GM12878 (cell line): ENCODE measurements around the gene LHFPL2. TPM values are rescaled to one million over a fixed set of nuclear protein-coding genes. Genes with fewer than 3 reads are reported as not detected.

Source experiments
- ATAC-seq: fragments of 200-7000 bp; cut with Tn5 transposase; 3 replicates; pipeline ENCODE4 v1.9.1; 2020; ENCODE audit warnings: mild to moderate bottlenecking, moderate library complexity
- BruUV-seq: library from RNA; stranded (reverse); fragments of 400-500 nt; replicated peaks from 2 replicates; lab custom pipeline; 2021; lab: Mats Ljungman, UMichigan
- CTCF ChIA-PET: fragments of 300-600 bp; sonication (Branson Sonifier 250); formaldehyde crosslinking; extraction: SDS; loops from one replicate; lab custom pipeline; 2021; ENCODE audit warnings: inconsistent platforms; lab: Yijun Ruan, JAX
- POLR2A ChIA-PET: fragments of 350-600 bp; formaldehyde crosslinking; extraction: SDS; loops from one replicate; lab custom pipeline; 2021; ENCODE audit warnings: inconsistent platforms; lab: Charles Lee
- RAD21 ChIA-PET: fragments of 300-600 bp; sonication (Branson Sonifier 250); formaldehyde crosslinking; loops from one replicate; lab custom pipeline; 2023; ENCODE audit warnings: antibody characterized with exemption; ENCODE audit not compliant: unreplicated experiment; lab: Charles Lee
- SMC1A ChIA-PET: fragments of 300-600 bp; sonication (Branson Sonifier 250); formaldehyde crosslinking; loops from one replicate; lab custom pipeline; 2023; ENCODE audit not compliant: unreplicated experiment, uncharacterized antibody; lab: Charles Lee
- DNase-seq: peaks from one replicate; pipeline ENCODE4 v3.0.0-alpha.2; 2011; ENCODE audit warnings: low read depth, low spot score
- FAIRE-seq: peaks from 3 replicates; lab custom pipeline; 2011; peaks lifted over from hg19 to GRCh38; lab: Jason Lieb, UNC
- H2AFZ ChIP-seq: 2 replicates; pipeline ENCODE4 v1.6.0; 2011; ENCODE audit warnings: low read depth, low read length, control low read depth; ENCODE audit not compliant: control insufficient read depth
- H3K27ac ChIP-seq: 2 replicates; pipeline ENCODE4 v1.5.1; 2011; ENCODE audit warnings: control low read depth; ENCODE audit not compliant: control insufficient read depth, insufficient read depth
- H3K27me3 ChIP-seq, 2 experiments: replicated peaks in 1 of 2; 2 replicates each; pipeline versions ENCODE4 v1.6.0 to v1.6.1; 2011; ENCODE audit warnings: low read length in 1 of 2; ENCODE audit not compliant: control insufficient read depth in 2 of 2, insufficient read depth in 2 of 2
- H3K36me3 ChIP-seq, 2 experiments: 2 replicates each; pipeline ENCODE4 v1.5.1; 2011; ENCODE audit warnings: low read length in 1 of 2; ENCODE audit not compliant: control insufficient read depth in 2 of 2, insufficient read depth in 2 of 2
- H3K4me1 ChIP-seq: 2 replicates; pipeline ENCODE4 v1.6.1; 2011; ENCODE audit warnings: mild to moderate bottlenecking, low read length, moderate library complexity, mixed read lengths; ENCODE audit not compliant: control insufficient read depth, insufficient read depth
- H3K4me2 ChIP-seq: 2 replicates; pipeline ENCODE4 v1.6.0; 2011; ENCODE audit warnings: control low read depth; ENCODE audit not compliant: control insufficient read depth, insufficient read depth
- H3K4me3 ChIP-seq: fragments of 200-600 bp; sonication (generic); 2 replicates; pipeline ENCODE4 v1.5.1; 2016
- H3K79me2 ChIP-seq: 2 replicates; pipeline ENCODE4 v1.6.0; 2011; ENCODE audit warnings: low read length; ENCODE audit not compliant: control insufficient read depth, insufficient read depth
- H3K9ac ChIP-seq: 2 replicates; pipeline ENCODE4 v1.8.0; 2011; ENCODE audit warnings: low read length, control low read depth, mixed read lengths; ENCODE audit not compliant: control insufficient read depth, insufficient read depth
- H3K9me3 ChIP-seq: replicated peaks from 3 replicates; pipeline ENCODE4 v1.5.1; 2011; ENCODE audit warnings: mild to moderate bottlenecking, low read length; ENCODE audit not compliant: control insufficient read depth, insufficient read depth
- H4K20me1 ChIP-seq: 2 replicates; pipeline ENCODE4 v1.6.0; 2011; ENCODE audit not compliant: control insufficient read depth, insufficient read depth
- BMI1 ChIP-seq: fragments of 450-650 bp; IDR thresholded peaks from 2 replicates; pipeline ENCODE4 v1.6.1; 2016; ENCODE audit warnings: mild to moderate bottlenecking, moderate library complexity, borderline replicate concordance
- CUX1 ChIP-seq: IDR thresholded peaks from 2 replicates; pipeline ENCODE4 v1.6.1; 2012; ENCODE audit warnings: improper control_type of control experiment, low read depth, low read length; ENCODE audit not compliant: insufficient replicate concordance
- PAX5 ChIP-seq: IDR thresholded peaks from 2 replicates; pipeline ENCODE4 v1.6.1; 2011; ENCODE audit warnings: low read depth, low read length, borderline replicate concordance
- whole genome bisulfite sequencing: methylation state at CpG from one replicate; pipeline ENCODE4 v1.1.6; 2016; ENCODE audit warnings: low lambda C conversion rate; ENCODE audit not compliant: insufficient replicate concordance, insufficient coverage; ENCODE audit errors: missing lambda C conversion rate; 5-methylcytosine and 5-hydroxymethylcytosine counted together
- in situ Hi-C: fragments of 300-500 bp; cut with MboI; formaldehyde crosslinking; loops from 9 replicates; pipeline ENCODE4 v1.14.3; 2018; ENCODE audit warnings: mixed read lengths
- intact Hi-C: fragments of 100-400 bp; cut with micrococcal nuclease; formaldehyde crosslinking; loops from one replicate; pipeline ENCODE4 v1.14.2; 2022; ENCODE audit not compliant: unreplicated experiment
- polyA plus RNA-seq, 11 experiments: library from polyadenylated mRNA; depleted of rRNA in 4 of 11; unstranded in 6 of 11; stranded (reverse) in 5 of 11; fragments of >200 nt; fragmentation: Nextera tagmentation in 4 of 11; fragmentation: Illumina TruSeq in 1 of 11; extraction: Ambion mirVana in 4 of 11; extraction: Trizol in 1 of 11; gene quantifications; 1 replicate in 1 of 11; 2 replicates in 10 of 11; pipeline versions ENCODE4 v1.2.1 to v1.2.3, GENCODE V29; 2011 to 2016; ENCODE audit warnings: inconsistent platforms in 2 of 11, missing spikeins in 2 of 11, low read depth in 1 of 11
- total RNA-seq, 4 experiments: library from RNA; depleted of rRNA in 3 of 4; stranded (reverse); fragments of >200 nt in 3 of 4; fragmentation: Illumina TruSeq in 1 of 4; extraction: Trizol in 1 of 4; gene quantifications; 2 replicates each; pipeline versions ENCODE4 v1.2.1 to v1.2.3, GENCODE V29; 2013 to 2021
- TF ChIP-seq, protein P1 (sequence below): IDR thresholded peaks from 2 replicates; pipeline ENCODE4 v1.6.1; 2011; ENCODE audit warnings: low read depth, low read length, improper control_type of control experiment, borderline replicate concordance

The LHFPL2 gene
- total and polyA plus RNA-seq, 10 of the 15 experiments (the other 5 are each of a cell fraction or from before 2014, with no cell fraction given) = 4.1 to 21.8 (median 12.5) TPM

DNA sequence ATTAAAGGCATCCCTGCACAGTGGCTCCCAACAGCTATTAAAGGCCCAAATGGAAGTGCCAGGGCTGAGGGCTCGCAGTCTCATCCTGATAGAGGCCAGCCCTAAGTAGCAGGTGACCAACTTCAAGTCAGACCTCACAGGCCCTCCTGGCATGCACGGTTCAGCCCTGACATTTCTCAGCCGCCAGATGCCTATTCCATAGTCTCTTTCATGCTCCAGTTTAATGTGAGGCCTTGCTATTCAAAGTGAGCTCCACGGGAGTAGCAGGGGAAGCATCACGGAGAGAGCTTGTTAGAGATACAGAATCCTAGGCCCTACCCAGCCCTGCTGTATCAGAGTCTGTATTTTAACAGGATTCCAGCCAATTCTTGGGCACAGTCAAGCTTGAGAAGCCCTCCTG, 11.1 kb downstream of the LHFPL2 start:
- in situ Hi-C loops = no loop called here
- H3K27me3 ChIP-seq = no peaks in the 10 kb centered on the region
- ATAC-seq = no peak
- ChIA-PET POLR2A (interaction anchor here (0.6 to 1.0 kb wide), 4 partner anchors 10 to 37 kb away, joined by 3 to 4 read pairs (median 3); no protein-coding TSS in a partner anchor), CTCF (interaction anchor here (0.6 to 2.4 kb wide), 10 partner anchors 10 to 328 kb away, joined by 3 to 9 read pairs (median 4); no protein-coding TSS in a partner anchor), RAD21 (interaction anchor here (0.7 to 2.6 kb wide), 8 partner anchors 9 to 121 kb away, joined by 3 to 11 read pairs (median 4); partner anchors contain the start of gene LHFPL2), SMC1A (interaction anchor here (0.9 to 4.0 kb wide), 16 partner anchors 9 to 257 kb away, joined by 3 to 22 read pairs (median 4); no protein-coding TSS in a partner anchor)
- no peaks in the 10 kb centered on the region for H4K20me1 ChIP-seq
- intact Hi-C loops = no loop called here
- BruUV-seq = no TSS peak
- no peak for DNase-seq
- peaks cover 1 to 2% of the 10 kb centered on the region in 2 experiments; a peak in 2 of 4 replicates for H3K36me3 ChIP-seq
- peaks cover 22% of the 10 kb centered on the region for H3K79me2 ChIP-seq
- H3K27ac ChIP-seq = no peak overlapping the region
- WGBS = 96% methylated on average over 5 of the region's 5 CpGs
- H3K9me3 ChIP-seq = no peaks in the 10 kb centered on the region
- no peak overlapping the region for H3K9ac ChIP-seq
- no peak overlapping the region for H3K4me3 ChIP-seq
- no peak overlapping the region for H2AFZ ChIP-seq
- FAIRE-seq = no peak
- peaks cover 27% of the 10 kb centered on the region for H3K4me1 ChIP-seq
- no peak overlapping the region for H3K4me2 ChIP-seq
- TF ChIP-seq, protein P1, sequence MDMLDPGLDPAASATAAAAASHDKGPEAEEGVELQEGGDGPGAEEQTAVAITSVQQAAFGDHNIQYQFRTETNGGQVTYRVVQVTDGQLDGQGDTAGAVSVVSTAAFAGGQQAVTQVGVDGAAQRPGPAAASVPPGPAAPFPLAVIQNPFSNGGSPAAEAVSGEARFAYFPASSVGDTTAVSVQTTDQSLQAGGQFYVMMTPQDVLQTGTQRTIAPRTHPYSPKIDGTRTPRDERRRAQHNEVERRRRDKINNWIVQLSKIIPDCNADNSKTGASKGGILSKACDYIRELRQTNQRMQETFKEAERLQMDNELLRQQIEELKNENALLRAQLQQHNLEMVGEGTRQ = no peak
- TF ChIP-seq CUX1 = no peak
- no peak for TF ChIP-seq BMI1
- no peak for TF ChIP-seq PAX5
